SK-N-SH treated with all-trans-retinoic acid at 6 μM for 48 hours (cell line): ENCODE measurements around the gene NARS2.

Source experiments
- BACH2 ChIP-seq: fragments of 250-450 bp; sonication (Bioruptor Pico); IDR thresholded peaks from 2 replicates; pipeline ENCODE4 v1.9.0; 2021; ENCODE audit warnings: mild to moderate bottlenecking, borderline replicate concordance
- PATZ1 ChIP-seq: fragments of 250-450 bp; sonication (Bioruptor Pico); IDR thresholded peaks from 2 replicates; pipeline ENCODE4 v1.8.0; 2020; ENCODE audit warnings: mild to moderate bottlenecking, moderate library complexity, borderline replicate concordance
- POU6F1 ChIP-seq: fragments of 250-450 bp; sonication (Bioruptor Pico); IDR thresholded peaks from 2 replicates; pipeline ENCODE4 v1.8.0; 2021; ENCODE audit warnings: low read depth, mild to moderate bottlenecking, moderate library complexity, borderline replicate concordance
- PPARA ChIP-seq: fragments of 250-450 bp; sonication (Bioruptor Pico); IDR thresholded peaks from 2 replicates; pipeline ENCODE4 v1.5.0; 2020; ENCODE audit warnings: mild to moderate bottlenecking, borderline replicate concordance
- RARB ChIP-seq: fragments of 250-450 bp; sonication (Bioruptor Pico); IDR thresholded peaks from 2 replicates; pipeline ENCODE4 v1.8.0; 2021; ENCODE audit warnings: mild to moderate bottlenecking, moderate library complexity

GRCh38 chr11:78620159-78620558 lies 45.5 kb upstream of the NARS2 start:
- TF ChIP-seq PATZ1 = no peak
- TF ChIP-seq PPARA (CRISPR knock-in tag) = no peak
- TF ChIP-seq BACH2 (CRISPR knock-in tag) = no peak
- TF ChIP-seq POU6F1 (CRISPR knock-in tag) = no peak
- no peak for TF ChIP-seq RARB
